Measurements from ENCODE around the gene IREB2.

GRCh38 chr15:78426300-78426699 lies 11.7 kb upstream of the IREB2 start:
- TF ChIP-seq CTCF (conservative IDR thresholded peaks at IDR 0.05; ENCODE audit: low read depth, low read length) (no peak), EZH2 (IDR thresholded peaks at IDR 0.05; ENCODE audit: low read length, unreplicated experiment) (no peak)
